Spinal cord (tissue), 10 donors: ENCODE measurements around the gene LEFTY2. TPM values are rescaled to one million over a fixed set of nuclear protein-coding genes. Genes with fewer than 3 reads are reported as not detected.
A peak's percentile ranks its signal among the peaks of the same experiment; 100 is the strongest.
"Not testable (repeated sequence)": the region's sequence is repeated elsewhere in the genome, so short reads cannot be mapped to it uniquely, and the experiment has no call there.

Experiments used
- DNase-seq, 6 donors: peaks; one replicate each; pipeline versions ENCODE4 v3.0.0 to v3.0.0-alpha.2; 2013 to 2015; ENCODE audit warnings: low spot score in 6 of 6, low read depth in 4 of 6
- H3K27ac ChIP-seq: one replicate; pipeline ENCODE4 v1.5.1; 2013; ENCODE audit warnings: low read depth, low read length, control low read depth
- H3K27me3 ChIP-seq: one replicate; pipeline ENCODE4 v1.6.1; 2013; ENCODE audit warnings: low read length; ENCODE audit not compliant: control insufficient read depth, insufficient read depth
- H3K36me3 ChIP-seq: one replicate; pipeline ENCODE4 v1.6.1; 2013; ENCODE audit warnings: low read length; ENCODE audit not compliant: control insufficient read depth, insufficient read depth
- H3K4me1 ChIP-seq: one replicate; pipeline ENCODE4 v1.6.1; 2013; ENCODE audit warnings: low read length; ENCODE audit not compliant: control insufficient read depth, insufficient read depth
- H3K4me3 ChIP-seq: one replicate; pipeline ENCODE4 v1.5.1; 2013; ENCODE audit warnings: low read depth, low read length, control low read depth
- H3K9me3 ChIP-seq: one replicate; pipeline ENCODE4 v1.6.1; 2013; ENCODE audit warnings: low read length; ENCODE audit not compliant: control insufficient read depth, insufficient read depth
- WGBS: methylation state at CpG from one replicate; pipeline ENCODE4 v1.1.5; 2013; ENCODE audit warnings: missing lambda C conversion rate; ENCODE audit not compliant: insufficient coverage; 5-methylcytosine and 5-hydroxymethylcytosine counted together
- polyA plus RNA-seq, 2 donors: library from polyadenylated mRNA; unstranded; fragments of 120-200 nt; gene quantifications; one replicate each; pipeline ENCODE4 v1.2.1, GENCODE V29; 2013; ENCODE audit not compliant: insufficient read length in 2 of 2
- total RNA-seq, 2 donors: library from RNA; depleted of rRNA in 1 of 2; stranded (reverse); fragments of 120-200 nt in 1 of 2; fragments of >200 nt in 1 of 2; gene quantifications; one replicate each; pipeline versions ENCODE4 v1.2.3 to v1.2.4, GENCODE V29; 2013 to 2014
- donor health status: healthy.

The LEFTY2 gene
- total and polyA plus RNA-seq, 4 donors: 0.25 to 0.56 (median 0.42) TPM

DNA sequence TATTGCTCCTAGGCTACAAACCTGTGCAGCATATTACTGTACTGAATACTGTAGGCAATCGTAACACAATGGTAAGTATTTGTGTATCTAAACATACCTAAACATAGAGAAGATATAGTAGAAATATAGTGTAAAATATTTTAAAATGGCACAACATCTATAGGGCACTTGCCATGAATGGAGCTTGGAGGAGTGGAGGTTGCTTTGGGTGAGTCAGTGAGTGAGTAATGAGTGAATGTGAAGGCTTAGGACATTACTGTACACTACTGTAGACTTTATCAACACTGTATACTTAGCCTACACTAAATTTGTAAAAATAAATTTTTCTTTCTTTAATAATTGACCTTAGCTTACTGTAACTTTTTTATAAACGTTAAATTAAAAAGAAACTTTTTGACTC, 7.9 kb downstream of the LEFTY2 start:
- H3K27ac ChIP-seq: no peak overlapping the region
- no peaks in the 10 kb centered on the region for H3K4me1 ChIP-seq
- H3K36me3 ChIP-seq: no peaks in the 10 kb centered on the region
- no peaks in the 10 kb centered on the region for H3K27me3 ChIP-seq
- no CpG with 5 or more reads among the region's 2 CpGs for WGBS
- no peak for DNase-seq
- H3K9me3 ChIP-seq: no peaks in the 10 kb centered on the region
- no peak overlapping the region for H3K4me3 ChIP-seq

DNA sequence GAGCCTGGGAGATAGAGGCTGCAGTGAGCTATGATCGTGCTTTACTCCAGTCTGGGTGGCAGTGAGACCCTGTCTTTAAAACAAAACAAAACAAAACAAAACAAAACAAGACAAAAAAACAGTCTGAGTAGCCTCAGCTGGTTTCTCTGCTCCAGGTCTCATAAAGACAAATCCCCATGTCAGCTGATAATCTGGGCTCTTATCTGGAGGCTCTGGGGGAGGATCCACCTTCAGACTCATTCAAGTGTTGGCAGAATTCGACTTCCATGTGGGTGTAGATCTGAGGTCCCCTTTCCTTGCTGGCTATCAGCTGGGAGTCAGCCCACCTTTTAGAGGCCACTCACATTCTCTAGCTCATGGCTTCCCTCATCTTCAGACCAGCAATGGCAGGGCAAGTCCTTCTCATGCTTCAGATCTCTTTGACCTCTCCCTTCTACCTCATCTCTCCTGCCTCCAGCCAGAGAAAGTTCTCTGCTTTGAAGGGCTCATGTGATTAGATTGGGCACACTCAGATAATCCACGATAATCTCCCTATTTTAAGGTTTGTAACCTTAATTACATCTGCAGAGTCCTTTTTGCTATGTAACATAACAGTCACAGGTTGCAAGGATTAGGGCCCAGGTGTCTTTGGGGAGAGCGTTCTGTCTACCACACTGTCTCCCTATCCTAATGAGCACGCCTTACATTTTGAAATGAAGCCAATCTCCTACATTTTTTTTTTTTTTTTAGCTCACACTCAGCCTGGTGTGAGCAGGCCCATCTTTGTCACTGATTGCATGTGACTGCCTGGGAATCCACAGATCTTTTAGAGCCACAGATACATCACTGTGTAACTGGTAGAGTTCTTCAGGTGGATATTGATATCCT, 9.5 kb downstream of the LEFTY2 start:
- Histone ChIP-seq H3K27me3 (no peaks in the 10 kb centered on the region), H3K36me3 (no peaks in the 10 kb centered on the region), H3K9me3 (no peaks in the 10 kb centered on the region), H3K4me3 (no peak overlapping the region), H3K27ac (no peak overlapping the region), H3K4me1 (no peaks in the 10 kb centered on the region)
- no peak for DNase-seq
- 85% methylated on average over 4 of the region's 5 CpGs for WGBS

DNA sequence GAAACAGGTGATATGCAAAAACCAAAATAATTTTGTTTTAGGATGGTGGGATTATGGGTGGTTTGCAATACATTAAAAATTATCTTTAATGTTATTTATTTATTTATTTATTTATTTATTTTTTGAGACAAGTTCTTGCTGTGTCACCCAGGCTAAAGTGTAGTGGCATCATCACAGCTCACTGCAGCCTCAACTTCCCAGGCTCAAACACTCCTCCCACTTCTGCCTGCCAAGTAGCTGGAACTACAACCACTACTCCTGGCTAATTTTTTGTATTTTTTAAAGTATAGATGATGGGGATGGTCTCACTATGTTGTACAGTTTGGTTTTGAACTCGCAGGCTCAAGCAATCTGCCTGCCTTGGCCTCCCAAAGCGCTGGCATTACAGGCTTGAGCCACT, 10.5 kb downstream of the LEFTY2 start:
- H3K27me3 ChIP-seq: no peaks in the 10 kb centered on the region
- no peak overlapping the region for H3K4me3 ChIP-seq
- no peaks in the 10 kb centered on the region for H3K9me3 ChIP-seq
- WGBS: no CpG with 5 or more reads among the region's 2 CpGs
- DNase-seq: no peak
- no peaks in the 10 kb centered on the region for H3K36me3 ChIP-seq
- no peak overlapping the region for H3K27ac ChIP-seq
- H3K4me1 ChIP-seq: no peaks in the 10 kb centered on the region

DNA sequence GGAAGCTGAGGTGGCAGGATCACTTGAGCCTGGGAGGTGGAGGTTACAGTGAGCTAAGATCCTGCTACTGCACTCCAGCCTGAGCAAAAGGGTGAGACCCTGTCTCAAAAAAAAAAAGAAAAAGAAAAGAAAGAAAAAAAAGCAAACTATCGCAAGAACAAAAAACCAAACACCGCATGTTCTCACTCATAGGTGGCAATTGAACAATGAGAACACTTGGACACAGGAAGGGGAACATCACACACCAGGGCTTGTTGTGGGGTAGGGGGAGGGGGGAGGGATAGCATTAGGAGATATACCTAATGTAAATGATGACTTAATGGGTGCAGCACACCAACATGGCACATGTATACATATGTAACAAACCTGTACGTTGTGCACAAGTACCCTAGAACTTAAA, 11.6 kb downstream of the LEFTY2 start:
- not testable (repeated sequence) for H3K27ac ChIP-seq, H3K4me3 ChIP-seq, H3K4me1 ChIP-seq, H3K36me3 ChIP-seq, H3K27me3 ChIP-seq, H3K9me3 ChIP-seq, DNase-seq
- no CpG with 5 or more reads among the region's 3 CpGs for WGBS

DNA sequence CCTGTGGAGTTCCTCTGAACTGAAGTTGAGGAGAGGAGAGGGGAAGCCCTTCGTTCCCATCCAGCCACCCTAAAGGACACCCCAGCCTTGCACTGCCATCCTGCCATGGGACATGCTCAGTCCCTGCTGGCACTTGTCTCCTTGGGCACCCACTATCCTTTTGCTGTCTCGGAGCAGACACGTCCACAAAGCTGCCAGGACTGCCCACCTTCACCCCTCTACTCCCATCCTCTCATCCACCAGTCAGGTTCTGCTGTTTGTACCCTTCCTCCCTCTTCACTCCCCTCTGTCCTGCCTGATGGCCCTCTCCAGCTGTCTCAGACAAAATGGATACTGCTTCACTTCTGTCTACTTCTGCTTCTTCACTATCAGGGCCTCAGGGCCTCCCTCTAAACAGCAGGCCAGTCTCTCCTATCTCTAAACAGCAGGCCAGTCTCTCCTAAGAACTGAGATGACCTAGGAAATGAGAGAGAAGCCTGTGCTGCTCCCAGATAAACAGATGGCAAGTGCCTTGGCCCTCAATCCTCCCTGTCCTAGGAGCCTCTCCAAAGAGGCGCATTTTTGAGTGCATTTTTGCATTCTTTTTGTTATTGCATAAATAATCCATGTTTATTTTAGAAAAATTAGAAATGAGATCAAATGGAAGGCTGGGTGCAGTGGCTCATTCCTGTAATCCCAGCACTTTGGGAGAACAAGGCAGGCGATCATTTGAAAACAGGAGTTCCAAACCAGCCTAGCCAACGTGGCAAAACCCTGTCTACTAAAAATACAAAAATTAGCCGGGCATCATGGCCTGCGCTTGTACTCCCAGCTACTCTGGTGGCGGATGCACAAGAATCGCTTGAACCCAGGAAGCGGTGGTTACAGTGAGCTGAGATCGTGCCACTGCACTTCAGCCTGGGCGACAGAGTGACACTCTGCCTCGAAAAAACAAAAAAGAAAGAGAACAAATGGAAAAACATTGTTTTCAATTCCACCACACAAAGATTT, 12.5 kb downstream of the LEFTY2 start:
- H3K4me1 ChIP-seq: peaks cover 9% of the 10 kb centered on the region
- no peak for DNase-seq
- no peak overlapping the region for H3K4me3 ChIP-seq
- 90% methylated on average over 10 of the region's 14 CpGs for WGBS
- no peaks in the 10 kb centered on the region for H3K36me3 ChIP-seq
- no peaks in the 10 kb centered on the region for H3K27me3 ChIP-seq
- no peak overlapping the region for H3K27ac ChIP-seq
- H3K9me3 ChIP-seq: no peaks in the 10 kb centered on the region

DNA sequence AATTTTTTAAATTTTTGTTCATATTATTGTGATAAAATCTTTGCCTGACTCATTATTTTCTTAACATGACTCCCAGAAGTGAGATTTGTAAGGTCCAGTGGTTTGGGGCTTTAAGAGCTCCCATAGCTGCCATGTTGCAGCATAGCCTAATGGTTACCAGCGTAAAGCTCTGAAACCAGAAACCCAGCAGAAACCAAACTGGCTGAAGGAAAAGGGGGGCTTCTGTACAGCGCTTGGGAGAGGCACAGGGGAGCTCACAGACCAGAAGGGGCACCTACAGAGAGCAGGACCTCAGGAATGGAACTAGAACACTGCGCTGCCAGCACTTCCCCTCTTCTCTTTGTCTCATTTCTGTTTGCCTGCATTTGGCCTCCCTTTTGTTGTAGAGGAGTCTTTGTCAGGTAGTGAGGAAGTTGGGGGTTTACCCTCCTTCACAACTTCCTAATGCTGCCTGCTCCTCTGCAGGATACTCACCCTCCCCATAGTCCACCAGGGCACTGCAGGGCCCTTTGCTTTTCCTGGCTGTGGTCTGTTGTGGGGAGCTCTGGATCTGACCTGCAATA, 14.4 kb downstream of the LEFTY2 start:
- Histone ChIP-seq H3K9me3 (no peaks in the 10 kb centered on the region), H3K27me3 (no peaks in the 10 kb centered on the region), H3K36me3 (peaks cover 7% of the 10 kb centered on the region), H3K4me3 (no peak overlapping the region), H3K4me1 (peaks cover 28% of the 10 kb centered on the region), H3K27ac (no peak overlapping the region)
- no peak for DNase-seq
- WGBS: 87% methylated on average over 2 of the region's 3 CpGs

DNA sequence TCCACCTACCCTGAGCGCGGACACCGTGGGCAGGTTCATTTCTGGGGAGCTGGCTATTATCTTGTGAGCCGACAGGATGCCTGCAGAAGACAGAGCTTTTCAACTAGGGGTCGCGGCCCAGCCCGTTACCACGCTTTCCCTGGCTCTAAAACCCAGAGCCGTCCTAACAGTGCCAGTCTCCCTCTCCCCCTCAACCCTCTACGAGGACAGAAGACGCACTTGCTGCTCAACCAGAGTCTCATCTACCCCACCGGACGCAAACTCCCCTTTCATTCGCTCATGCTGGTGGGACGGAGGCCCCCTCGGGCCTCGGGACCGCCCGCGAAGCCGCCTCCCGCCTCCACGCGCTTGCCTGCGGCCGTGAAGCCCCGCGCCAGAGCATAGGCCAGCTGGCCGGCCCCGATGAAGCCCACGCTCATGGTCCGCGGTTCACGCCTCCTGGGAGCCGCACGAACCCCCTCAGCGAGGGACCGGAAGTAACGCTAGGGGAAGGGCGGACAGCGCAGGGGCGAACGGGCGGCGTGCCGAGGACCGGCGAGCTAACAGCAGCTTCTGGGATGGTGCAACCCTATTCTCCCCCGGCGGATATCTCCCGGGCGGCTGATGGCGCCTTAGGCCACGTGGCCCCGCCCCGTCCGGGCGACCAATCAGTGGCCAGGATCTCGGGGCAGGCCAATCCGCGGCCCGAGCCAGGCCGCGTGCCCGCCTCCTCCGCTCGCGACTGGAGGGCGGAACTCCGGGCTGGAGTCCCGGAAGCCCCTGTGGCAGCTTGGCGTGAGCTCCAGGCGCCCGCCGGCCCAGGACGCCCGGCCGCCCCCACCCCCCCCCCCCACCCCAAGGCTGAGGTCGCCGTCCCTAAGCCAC, 17.1 kb downstream of the LEFTY2 start, which contains the start of gene PYCR2:
Gene PYCR2 (minus strand): TSS at position 559 of the 864 bp plus-strand sequence. CDS start 140 bp downstream, at position 419.
- H3K27me3 ChIP-seq: no peaks in the 10 kb centered on the region
- H3K9me3 ChIP-seq: no peaks in the 10 kb centered on the region
- peaks cover 46% of the 10 kb centered on the region for H3K4me1 ChIP-seq
- under 1% methylated on average over 70 of the region's 80 CpGs for WGBS
- DNase-seq: peak; percentile 83 to 98 (median 90)
- H3K36me3 ChIP-seq: peaks cover 21% of the 10 kb centered on the region
- H3K27ac ChIP-seq: peak within 1 kb of the TSS; percentile 80
- peak within 1 kb of the TSS; percentile 70 for H3K4me3 ChIP-seq

DNA sequence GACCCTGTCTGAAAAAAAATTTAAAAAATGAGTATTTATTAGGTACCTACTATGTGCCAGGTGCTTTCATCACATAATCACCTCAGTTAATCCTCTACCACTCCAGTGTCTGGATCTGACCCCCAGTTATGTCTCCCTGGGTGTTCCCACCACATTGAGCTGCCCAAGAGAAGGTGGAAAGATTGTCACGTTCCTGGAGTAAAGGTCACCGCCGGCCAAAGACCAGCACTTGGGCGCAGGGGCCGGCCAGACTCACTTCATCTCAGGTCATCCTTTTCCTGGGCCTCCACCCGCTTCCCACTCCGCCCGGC, 17.7 kb downstream of the LEFTY2 start:
- DNase-seq: no peak
- Histone ChIP-seq H3K27me3 (no peaks in the 10 kb centered on the region), H3K27ac (peak overlapping the region; percentile 80), H3K4me1 (peaks cover 46% of the 10 kb centered on the region), H3K4me3 (peak overlapping the region; percentile 70), H3K9me3 (no peaks in the 10 kb centered on the region), H3K36me3 (peaks cover 26% of the 10 kb centered on the region)
- WGBS: 4% methylated on average over 8 of the region's 8 CpGs
